Uterus (tissue), 2 donors: ENCODE data around the gene PAQR8.

Experiments used
- POLR2A ChIP-seq, 2 donors: fragments of 450-650 bp; IDR thresholded peaks; one replicate each; pipeline ENCODE4 v1.6.1; 2016; ENCODE audit warnings: antibody characterized with exemption in 2 of 2, mild to moderate bottlenecking in 1 of 2, moderate library complexity in 1 of 2
- TF ChIP-seq, protein P1 (sequence below), 4 experiments: fragments of 200-600 bp in 2 of 4; fragments of 450-650 bp in 2 of 4; sonication (generic) in 2 of 4; IDR thresholded peaks; one replicate each; pipeline ENCODE4 v1.5.1; 2016 to 2019; ENCODE audit warnings: antibody characterized with exemption in 4 of 4, mild to moderate bottlenecking in 2 of 4, moderate library complexity in 1 of 4

DNA sequence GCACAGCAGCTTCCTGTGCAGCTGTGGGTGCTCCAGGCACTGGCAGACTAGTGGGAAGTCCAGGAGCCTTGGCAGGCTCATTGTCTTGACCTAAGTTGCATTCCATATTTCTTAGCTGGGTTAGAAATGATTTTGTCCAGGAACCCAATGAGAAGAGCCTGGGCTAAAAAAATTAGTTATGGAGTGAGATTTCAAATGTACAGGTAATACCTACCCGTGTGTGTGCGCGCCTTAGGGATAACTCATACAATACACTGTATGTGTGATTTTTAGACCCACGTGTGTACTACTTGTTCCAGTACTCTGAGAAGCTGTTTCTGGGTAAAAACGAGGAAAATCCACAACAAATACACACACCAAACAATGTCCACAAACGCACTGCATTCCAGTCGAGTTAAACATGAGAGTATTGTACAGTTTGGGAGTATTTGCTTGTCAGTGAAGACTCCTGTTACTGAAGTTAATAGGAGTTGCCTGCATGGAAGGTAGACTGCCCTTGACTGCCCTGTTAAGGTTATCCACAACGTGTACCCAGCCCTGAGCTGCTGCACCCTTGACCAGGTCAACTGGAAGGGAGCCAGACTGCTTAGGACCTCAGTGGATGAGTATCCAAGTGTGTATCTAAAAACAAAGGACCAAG is 1.4 kb downstream of the PAQR8 start:
- TF ChIP-seq POLR2A (IDR thresholded peaks at IDR 0.05), result no peak
- TF ChIP-seq, protein P1, sequence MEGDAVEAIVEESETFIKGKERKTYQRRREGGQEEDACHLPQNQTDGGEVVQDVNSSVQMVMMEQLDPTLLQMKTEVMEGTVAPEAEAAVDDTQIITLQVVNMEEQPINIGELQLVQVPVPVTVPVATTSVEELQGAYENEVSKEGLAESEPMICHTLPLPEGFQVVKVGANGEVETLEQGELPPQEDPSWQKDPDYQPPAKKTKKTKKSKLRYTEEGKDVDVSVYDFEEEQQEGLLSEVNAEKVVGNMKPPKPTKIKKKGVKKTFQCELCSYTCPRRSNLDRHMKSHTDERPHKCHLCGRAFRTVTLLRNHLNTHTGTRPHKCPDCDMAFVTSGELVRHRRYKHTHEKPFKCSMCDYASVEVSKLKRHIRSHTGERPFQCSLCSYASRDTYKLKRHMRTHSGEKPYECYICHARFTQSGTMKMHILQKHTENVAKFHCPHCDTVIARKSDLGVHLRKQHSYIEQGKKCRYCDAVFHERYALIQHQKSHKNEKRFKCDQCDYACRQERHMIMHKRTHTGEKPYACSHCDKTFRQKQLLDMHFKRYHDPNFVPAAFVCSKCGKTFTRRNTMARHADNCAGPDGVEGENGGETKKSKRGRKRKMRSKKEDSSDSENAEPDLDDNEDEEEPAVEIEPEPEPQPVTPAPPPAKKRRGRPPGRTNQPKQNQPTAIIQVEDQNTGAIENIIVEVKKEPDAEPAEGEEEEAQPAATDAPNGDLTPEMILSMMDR (IDR thresholded peaks at IDR 0.05), result no peak
